Mesendoderm (in vitro differentiated cells): ENCODE results near the gene SPACA6.

Experiments used
- DNase-seq: peaks from one replicate; pipeline ENCODE4 v3.0.0; 2013
- H2AK5ac ChIP-seq: 2 replicates; pipeline ENCODE4 v1.6.1; 2013; ENCODE audit warnings: low read length, inconsistent platforms
- H2BK120ac ChIP-seq: 2 replicates; pipeline ENCODE4 v1.6.1; 2013; ENCODE audit warnings: low read depth, mild to moderate bottlenecking, low read length, moderate library complexity, mixed read lengths
- H2BK15ac ChIP-seq: replicated peaks from 2 replicates; pipeline ENCODE4 v1.6.1; 2013; ENCODE audit warnings: low read depth, mild to moderate bottlenecking, moderate library complexity
- H2BK5ac ChIP-seq: 2 replicates; pipeline ENCODE4 v1.6.1; 2013; ENCODE audit warnings: low read length, inconsistent platforms
- H3K18ac ChIP-seq: 2 replicates; pipeline ENCODE4 v1.6.1; 2013; ENCODE audit warnings: mild to moderate bottlenecking, low read length, mixed read lengths
- H3K23ac ChIP-seq: one replicate; pipeline ENCODE4 v1.6.1; 2013; ENCODE audit warnings: low read length
- H3K27ac ChIP-seq: 2 replicates; pipeline ENCODE4 v1.5.1; 2013; ENCODE audit warnings: low read depth, mild to moderate bottlenecking, inconsistent platforms, low read length, moderate library complexity
- H3K27me3 ChIP-seq: 2 replicates; pipeline ENCODE4 v1.6.1; 2013; ENCODE audit warnings: low read length, control low read depth, mild to moderate bottlenecking, inconsistent platforms; ENCODE audit not compliant: insufficient read depth, poor library complexity
- H3K36me3 ChIP-seq: 2 replicates; pipeline ENCODE4 v1.6.1; 2013; ENCODE audit warnings: low read length, inconsistent platforms; ENCODE audit not compliant: control insufficient read depth, insufficient read depth
- H3K4ac ChIP-seq: one replicate; pipeline ENCODE4 v1.6.1; 2013; ENCODE audit warnings: low read depth, mild to moderate bottlenecking, low read length, moderate library complexity
- H3K4me1 ChIP-seq: 2 replicates; pipeline ENCODE4 v1.6.1; 2013; ENCODE audit warnings: low read depth, low read length, inconsistent platforms; ENCODE audit not compliant: control insufficient read depth
- H3K4me2 ChIP-seq: 2 replicates; pipeline ENCODE4 v1.6.1; 2013; ENCODE audit warnings: low read length
- H3K4me3 ChIP-seq: 2 replicates; pipeline ENCODE4 v1.5.1; 2013; ENCODE audit warnings: mild to moderate bottlenecking, low read length
- H3K56ac ChIP-seq: one replicate; pipeline ENCODE4 v1.6.1; 2013; ENCODE audit warnings: low read length
- H3K79me1 ChIP-seq: 2 replicates; pipeline ENCODE4 v1.6.1; 2013; ENCODE audit warnings: low read length, inconsistent platforms
- H3K79me2 ChIP-seq: 2 replicates; pipeline ENCODE4 v1.6.1; 2013; ENCODE audit warnings: mild to moderate bottlenecking, low read length; ENCODE audit not compliant: control insufficient read depth, insufficient read depth
- H3K9ac ChIP-seq: 2 replicates; pipeline ENCODE4 v1.6.1; 2013; ENCODE audit warnings: low read length, inconsistent platforms
- H4K5ac ChIP-seq: one replicate; pipeline ENCODE4 v1.6.1; 2013; ENCODE audit warnings: low read length
- H4K8ac ChIP-seq: one replicate; pipeline ENCODE4 v1.6.1; 2013; ENCODE audit warnings: low read depth, mild to moderate bottlenecking, control low read depth, low read length, moderate library complexity
- WGBS: extraction: QIAGEN DNeasy Blood & Tissue Kit; methylation state at CpG from one replicate; pipeline ENCODE4 v1.1.7; 2013; ENCODE audit warnings: low lambda C conversion rate, missing lambda C conversion rate; ENCODE audit not compliant: insufficient coverage; ENCODE audit errors: extremely low coverage; 5-methylcytosine and 5-hydroxymethylcytosine counted together

The SPACA6 gene

DNA sequence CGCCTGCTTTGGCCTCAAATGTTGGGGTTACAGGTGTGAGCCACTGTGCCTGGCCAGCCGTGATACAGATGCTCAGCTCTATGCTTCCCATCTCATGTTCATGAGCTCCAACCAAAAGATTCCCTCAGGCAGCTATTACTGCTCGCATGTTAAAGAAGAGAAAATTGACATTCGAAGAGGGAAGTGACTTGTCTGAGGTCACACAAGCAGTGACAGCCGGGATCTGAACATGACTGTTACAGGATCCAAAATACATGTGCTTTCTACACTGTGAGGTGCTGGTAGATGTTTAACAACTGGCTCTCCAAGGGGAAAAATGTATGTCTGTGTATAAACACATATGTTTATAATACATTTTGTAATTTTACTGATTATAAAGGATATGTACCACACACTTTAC is 47.2 kb downstream of the SPACA6 start:
- H3K79me1 ChIP-seq: no peaks in the 10 kb centered on the region
- no peak overlapping the region for H3K4ac ChIP-seq
- H4K8ac ChIP-seq: no peak overlapping the region
- no peak overlapping the region for H3K4me2 ChIP-seq
- no peak for DNase-seq
- H3K4me3 ChIP-seq: no peak overlapping the region
- no peak overlapping the region for H2BK120ac ChIP-seq
- H3K18ac ChIP-seq: no peak overlapping the region
- no peak overlapping the region for H3K9ac ChIP-seq
- no peak overlapping the region for H4K5ac ChIP-seq
- no peak overlapping the region for H2BK15ac ChIP-seq
- no peak overlapping the region for H3K56ac ChIP-seq
- H3K27ac ChIP-seq: no peak overlapping the region
- no peaks in the 10 kb centered on the region for H3K4me1 ChIP-seq
- no peaks in the 10 kb centered on the region for H3K79me2 ChIP-seq
- no CpG with 5 or more reads among the region's 5 CpGs for WGBS
- no peak overlapping the region for H2BK5ac ChIP-seq
- no peak overlapping the region for H2AK5ac ChIP-seq
- H3K27me3 ChIP-seq: no peaks in the 10 kb centered on the region
- no peaks in the 10 kb centered on the region for H3K36me3 ChIP-seq
- no peak overlapping the region for H3K23ac ChIP-seq

DNA sequence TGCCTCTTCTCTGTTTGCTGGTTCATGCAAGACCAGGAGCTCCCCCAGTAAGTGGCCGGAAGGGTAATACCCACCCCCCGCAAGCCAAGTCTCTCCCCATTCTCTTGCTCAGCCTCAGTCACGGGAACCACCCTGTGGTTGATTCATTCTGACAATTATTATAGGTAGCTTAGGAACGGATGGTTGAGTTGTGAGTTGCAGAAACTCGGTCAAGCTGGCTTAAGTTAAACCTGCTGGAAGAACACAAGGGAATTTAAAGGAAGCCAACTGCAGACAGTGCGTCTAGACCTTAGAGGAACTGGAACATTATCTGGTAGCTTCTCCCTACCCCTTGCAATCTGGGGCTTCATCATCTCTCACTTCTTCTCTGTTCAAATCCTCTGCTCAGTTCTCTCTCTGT is 49.7 kb downstream of the SPACA6 start:
- H3K9ac ChIP-seq: no peak overlapping the region
- no peaks in the 10 kb centered on the region for H3K79me1 ChIP-seq
- H3K23ac ChIP-seq: no peak overlapping the region
- no peaks in the 10 kb centered on the region for H3K79me2 ChIP-seq
- no peak overlapping the region for H3K4me3 ChIP-seq
- H4K8ac ChIP-seq: no peak overlapping the region
- H3K27me3 ChIP-seq: no peaks in the 10 kb centered on the region
- no peak overlapping the region for H2BK120ac ChIP-seq
- no peak for DNase-seq
- no peaks in the 10 kb centered on the region for H3K36me3 ChIP-seq
- H3K27ac ChIP-seq: no peak overlapping the region
- no peak overlapping the region for H2BK5ac ChIP-seq
- H3K4ac ChIP-seq: no peak overlapping the region
- no peak overlapping the region for H3K56ac ChIP-seq
- H2AK5ac ChIP-seq: no peak overlapping the region
- WGBS: no CpG with 5 or more reads among the region's 6 CpGs
- H3K18ac ChIP-seq: no peak overlapping the region
- H2BK15ac ChIP-seq: no peak overlapping the region
- H4K5ac ChIP-seq: no peak overlapping the region
- no peaks in the 10 kb centered on the region for H3K4me1 ChIP-seq
- H3K4me2 ChIP-seq: no peak overlapping the region

DNA sequence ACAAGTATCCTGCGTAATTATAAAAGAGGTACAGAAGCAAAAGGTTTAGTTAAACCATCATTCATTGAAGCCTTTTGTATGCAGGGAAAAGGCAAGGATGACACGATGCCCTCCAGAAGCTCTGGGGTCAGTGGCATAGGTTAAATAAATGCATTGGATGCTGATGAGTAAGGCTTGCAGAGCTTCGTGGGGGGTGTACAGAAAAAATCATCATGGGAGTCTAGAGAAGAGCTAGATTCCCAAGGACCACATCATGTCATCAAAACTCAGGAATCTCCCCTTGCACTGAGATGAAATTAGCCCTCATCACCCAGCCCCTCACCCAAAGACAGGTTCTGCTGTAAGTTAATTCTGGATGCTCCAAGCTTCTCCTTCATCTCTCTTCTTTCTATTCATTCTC is 50.3 kb downstream of the SPACA6 start:
- no peak overlapping the region for H2BK5ac ChIP-seq
- H2AK5ac ChIP-seq: no peak overlapping the region
- no peak overlapping the region for H2BK15ac ChIP-seq
- no peak overlapping the region for H3K27ac ChIP-seq
- no peak overlapping the region for H3K56ac ChIP-seq
- no peak overlapping the region for H3K4ac ChIP-seq
- H3K18ac ChIP-seq: no peak overlapping the region
- H3K9ac ChIP-seq: no peak overlapping the region
- no peaks in the 10 kb centered on the region for H3K36me3 ChIP-seq
- H4K5ac ChIP-seq: no peak overlapping the region
- H3K23ac ChIP-seq: no peak overlapping the region
- H4K8ac ChIP-seq: no peak overlapping the region
- no peaks in the 10 kb centered on the region for H3K79me1 ChIP-seq
- no peak overlapping the region for H3K4me3 ChIP-seq
- no peak overlapping the region for H2BK120ac ChIP-seq
- no CpG with 5 or more reads among the region's 3 CpGs for WGBS
- no peaks in the 10 kb centered on the region for H3K27me3 ChIP-seq
- DNase-seq: no peak
- H3K79me2 ChIP-seq: no peaks in the 10 kb centered on the region
- H3K4me1 ChIP-seq: no peaks in the 10 kb centered on the region
- H3K4me2 ChIP-seq: no peak overlapping the region

DNA sequence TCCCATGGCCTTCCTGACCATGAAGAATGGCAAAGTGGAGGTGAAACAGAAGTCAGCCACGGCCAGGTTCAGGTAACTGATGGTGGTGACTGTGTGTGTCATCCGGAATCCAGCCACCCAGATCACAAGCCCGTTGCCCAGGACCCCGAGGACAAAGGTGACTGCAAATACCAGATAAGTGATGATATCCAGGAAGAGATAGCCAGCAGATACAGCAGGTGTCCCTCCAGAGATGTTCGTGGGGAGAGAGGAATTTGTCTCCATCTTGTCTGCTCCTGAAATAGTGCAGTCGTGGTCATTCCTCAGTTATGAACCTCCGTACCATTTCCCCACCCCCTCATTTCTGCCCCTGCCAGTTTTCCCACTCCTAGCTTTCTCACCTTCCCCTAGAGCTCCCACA is 53.6 kb downstream of the SPACA6 start:
- H3K4me3 ChIP-seq: no peak overlapping the region
- DNase-seq: no peak
- H3K9ac ChIP-seq: no peak overlapping the region
- H3K23ac ChIP-seq: no peak overlapping the region
- no peaks in the 10 kb centered on the region for H3K36me3 ChIP-seq
- H3K79me2 ChIP-seq: no peaks in the 10 kb centered on the region
- no peaks in the 10 kb centered on the region for H3K4me1 ChIP-seq
- no peaks in the 10 kb centered on the region for H3K27me3 ChIP-seq
- no CpG with 5 or more reads among the region's 7 CpGs for WGBS
- no peaks in the 10 kb centered on the region for H3K79me1 ChIP-seq
- H4K5ac ChIP-seq: no peak overlapping the region
- no peak overlapping the region for H2BK15ac ChIP-seq
- no peak overlapping the region for H3K27ac ChIP-seq
- no peak overlapping the region for H2BK120ac ChIP-seq
- no peak overlapping the region for H3K18ac ChIP-seq
- H3K4ac ChIP-seq: no peak overlapping the region
- no peak overlapping the region for H2AK5ac ChIP-seq
- H3K56ac ChIP-seq: no peak overlapping the region
- H3K4me2 ChIP-seq: no peak overlapping the region
- H4K8ac ChIP-seq: no peak overlapping the region
- H2BK5ac ChIP-seq: no peak overlapping the region

DNA sequence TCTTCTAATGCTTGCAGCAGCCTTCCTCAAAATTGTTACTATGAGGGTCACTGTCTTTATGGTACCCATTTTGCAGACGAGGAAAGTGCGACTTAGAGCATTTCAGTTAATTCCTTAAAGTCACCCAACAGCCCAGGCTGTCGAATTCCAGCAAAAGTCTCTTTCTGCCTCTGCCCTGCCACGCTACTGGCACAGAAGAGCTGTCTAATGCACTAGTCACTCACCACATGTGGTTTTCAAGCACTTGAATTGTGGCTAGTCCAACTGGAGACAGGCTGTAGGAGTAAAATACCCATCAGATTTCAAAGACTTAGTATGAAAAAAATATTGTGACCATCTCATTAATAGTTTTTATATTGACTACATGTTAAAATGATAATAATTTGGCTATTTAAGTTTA is 56.8 kb downstream of the SPACA6 start:
- Histone ChIP-seq H3K23ac (no peak overlapping the region), H3K56ac (no peak overlapping the region), H4K5ac (no peak overlapping the region), H3K18ac (no peak overlapping the region), H3K27ac (no peak overlapping the region), H3K4me3 (no peak overlapping the region), H2BK15ac (no peak overlapping the region), H4K8ac (no peak overlapping the region), H3K4me1 (no peaks in the 10 kb centered on the region), H3K36me3 (no peaks in the 10 kb centered on the region), H2BK5ac (no peak overlapping the region), H3K4ac (no peak overlapping the region), H3K79me1 (no peaks in the 10 kb centered on the region), H3K27me3 (no peaks in the 10 kb centered on the region), H3K79me2 (no peaks in the 10 kb centered on the region), H3K4me2 (no peak overlapping the region), H3K9ac (no peak overlapping the region), H2BK120ac (no peak overlapping the region), H2AK5ac (no peak overlapping the region)
- no peak for DNase-seq
- no CpG with 5 or more reads among the region's 4 CpGs for WGBS

DNA sequence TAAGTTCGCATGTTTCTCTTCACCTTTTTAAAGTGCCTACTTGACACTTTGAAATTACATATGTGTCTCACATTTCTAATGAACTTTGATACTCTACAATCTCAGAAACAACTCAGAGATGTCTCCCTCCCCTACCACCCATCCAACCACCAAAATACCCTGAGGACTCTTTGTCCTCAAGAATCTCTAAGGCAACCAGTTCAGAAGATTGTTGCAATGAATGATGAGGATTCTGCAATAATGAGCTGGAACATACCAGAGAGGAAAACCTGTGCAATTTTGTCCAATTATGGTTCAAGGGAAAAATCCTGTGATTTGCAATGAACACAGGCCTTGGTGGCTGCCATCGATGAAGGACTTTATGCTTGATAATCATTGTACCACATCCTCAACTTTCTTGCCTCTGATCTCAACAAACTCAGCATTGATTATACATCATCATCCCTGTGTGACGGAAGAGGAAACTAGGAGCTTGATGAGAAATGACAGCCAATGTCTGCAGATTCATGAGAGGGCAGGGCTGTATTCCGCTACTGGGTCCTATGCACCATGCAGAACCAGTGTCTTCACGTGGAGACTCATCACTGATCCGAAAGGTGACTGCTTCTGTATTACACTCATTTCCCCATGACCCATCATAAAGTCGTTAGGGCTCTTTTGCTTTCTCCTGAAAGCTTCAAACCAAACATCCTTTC is 57.4 kb downstream of the SPACA6 start:
- Histone ChIP-seq H3K18ac (no peak overlapping the region), H3K4me3 (no peak overlapping the region), H4K5ac (no peak overlapping the region), H3K27me3 (no peaks in the 10 kb centered on the region), H3K9ac (no peak overlapping the region), H3K79me2 (no peaks in the 10 kb centered on the region), H2BK5ac (no peak overlapping the region), H3K4me2 (no peak overlapping the region), H3K27ac (no peak overlapping the region), H3K4ac (no peak overlapping the region), H3K56ac (no peak overlapping the region), H3K23ac (no peak overlapping the region), H2BK120ac (no peak overlapping the region), H4K8ac (no peak overlapping the region), H3K4me1 (no peaks in the 10 kb centered on the region), H2AK5ac (no peak overlapping the region), H3K36me3 (no peaks in the 10 kb centered on the region), H2BK15ac (no peak overlapping the region), H3K79me1 (no peaks in the 10 kb centered on the region)
- no peak for DNase-seq
- no CpG with 5 or more reads among the region's 7 CpGs for WGBS
